ENCODE data around the gene BACE1. TPM values are rescaled to one million over a fixed set of nuclear protein-coding genes. Genes with fewer than 3 reads are reported as not detected.
"Not testable (repeated sequence)": the region's sequence is repeated elsewhere in the genome, so short reads cannot be mapped to it uniquely, and the experiment has no call there.

The BACE1 gene
- total and polyA plus RNA-seq, 4 donors: 34.8 to 99.5 (median 74.1) TPM

GRCh38 chr11:117284053-117284452 lies 32.0 kb downstream of the BACE1 start:
- H3K36me3 ChIP-seq (ENCODE audit: control insufficient read depth, insufficient read depth, low read length): peaks cover 44% of the 10 kb centered on the region
- WGBS (ENCODE audit: insufficient coverage): no CpG with 5 or more reads among the region's 2 CpGs
- H3K27ac ChIP-seq (ENCODE audit: low read depth, low read length): no peak overlapping the region

DNA sequence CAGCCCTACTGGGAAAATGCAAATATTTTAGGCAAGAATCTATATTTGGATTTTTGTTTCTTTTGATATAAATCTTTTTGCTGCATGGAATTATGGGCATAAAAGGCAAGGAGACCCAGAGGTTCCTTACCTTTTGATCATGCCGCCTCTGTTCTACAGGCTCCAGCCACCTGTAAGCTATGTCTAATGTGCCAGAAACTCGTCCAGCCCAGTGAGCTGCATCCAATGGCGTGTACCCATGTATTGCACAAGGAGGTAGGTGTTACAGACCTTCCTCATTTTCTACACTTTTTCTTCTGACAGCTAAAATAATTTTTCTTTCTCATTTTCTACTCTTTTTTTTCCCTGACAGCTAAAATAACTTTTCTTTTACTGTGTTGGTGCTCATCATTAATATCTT lies 33.1 kb downstream of the BACE1 start:
- peaks cover 40% of the 10 kb centered on the region for H3K36me3 ChIP-seq (ENCODE audit: control insufficient read depth, insufficient read depth, low read length)
- no peaks in the 10 kb centered on the region for H3K4me1 ChIP-seq (ENCODE audit: control insufficient read depth, insufficient read depth, low read length)
- no peak overlapping the region for H3K27ac ChIP-seq (ENCODE audit: low read depth, low read length)
- H3K4me3 ChIP-seq (ENCODE audit: low read depth, low read length): no peak overlapping the region
- no peak for DNase-seq (ENCODE audit: low read depth in 4 of 6, low spot score in 6 of 6)
- H3K9me3 ChIP-seq (ENCODE audit: control insufficient read depth, insufficient read depth, low read length): no peaks in the 10 kb centered on the region
- H3K27me3 ChIP-seq (ENCODE audit: control insufficient read depth, insufficient read depth, low read length): no peaks in the 10 kb centered on the region
- WGBS (ENCODE audit: insufficient coverage): 100% methylated on average over 1 of the region's 3 CpGs

More at GRCh38 chr11:117284053-117284452, 32.0 kb downstream of the BACE1 start:
- Histone ChIP-seq H3K9me3 (ENCODE audit: control insufficient read depth, insufficient read depth, low read length) (no peaks in the 10 kb centered on the region), H3K4me3 (ENCODE audit: low read depth, low read length) (no peak overlapping the region), H3K4me1 (ENCODE audit: control insufficient read depth, insufficient read depth, low read length) (no peaks in the 10 kb centered on the region), H3K27me3 (ENCODE audit: control insufficient read depth, insufficient read depth, low read length) (no peaks in the 10 kb centered on the region)
- DNase-seq (ENCODE audit: low read depth in 4 of 6, low spot score in 6 of 6): no peak

DNA sequence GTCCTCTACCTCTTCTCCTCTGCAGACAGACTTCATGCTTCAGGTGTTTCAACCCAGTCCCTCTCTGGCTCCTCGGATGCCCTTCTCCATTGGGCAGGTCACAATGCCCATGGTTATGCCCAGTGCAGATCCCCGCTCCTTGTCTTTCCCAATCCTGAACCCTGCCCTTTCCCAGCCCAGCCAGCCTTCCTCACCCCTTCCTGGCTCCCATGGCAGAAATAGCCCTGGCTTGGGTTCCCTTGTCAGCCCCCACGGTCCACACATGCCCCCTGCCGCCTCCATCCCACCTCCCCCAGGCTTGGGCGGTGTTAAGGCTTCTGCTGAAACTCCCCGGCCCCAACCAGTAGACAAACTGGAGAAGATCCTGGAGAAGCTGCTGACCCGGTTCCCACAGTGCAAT lies 34.2 kb downstream of the BACE1 start:
- no peaks in the 10 kb centered on the region for H3K27me3 ChIP-seq (ENCODE audit: control insufficient read depth, insufficient read depth, low read length)
- H3K36me3 ChIP-seq (ENCODE audit: control insufficient read depth, insufficient read depth, low read length): peaks cover 43% of the 10 kb centered on the region
- no peak overlapping the region for H3K4me3 ChIP-seq (ENCODE audit: low read depth, low read length)
- H3K9me3 ChIP-seq (ENCODE audit: control insufficient read depth, insufficient read depth, low read length): no peaks in the 10 kb centered on the region
- WGBS (ENCODE audit: insufficient coverage): 98% methylated on average over 7 of the region's 7 CpGs
- DNase-seq (ENCODE audit: low read depth in 4 of 6, low spot score in 6 of 6): no peak
- H3K27ac ChIP-seq (ENCODE audit: low read depth, low read length): no peak overlapping the region
- H3K4me1 ChIP-seq (ENCODE audit: control insufficient read depth, insufficient read depth, low read length): no peaks in the 10 kb centered on the region

- no peak overlapping the region for H3K27ac ChIP-seq (ENCODE audit: low read depth, low read length)
Observed at GRCh38 chr11:117281159-117281558, 34.9 kb downstream of the BACE1 start.

DNA sequence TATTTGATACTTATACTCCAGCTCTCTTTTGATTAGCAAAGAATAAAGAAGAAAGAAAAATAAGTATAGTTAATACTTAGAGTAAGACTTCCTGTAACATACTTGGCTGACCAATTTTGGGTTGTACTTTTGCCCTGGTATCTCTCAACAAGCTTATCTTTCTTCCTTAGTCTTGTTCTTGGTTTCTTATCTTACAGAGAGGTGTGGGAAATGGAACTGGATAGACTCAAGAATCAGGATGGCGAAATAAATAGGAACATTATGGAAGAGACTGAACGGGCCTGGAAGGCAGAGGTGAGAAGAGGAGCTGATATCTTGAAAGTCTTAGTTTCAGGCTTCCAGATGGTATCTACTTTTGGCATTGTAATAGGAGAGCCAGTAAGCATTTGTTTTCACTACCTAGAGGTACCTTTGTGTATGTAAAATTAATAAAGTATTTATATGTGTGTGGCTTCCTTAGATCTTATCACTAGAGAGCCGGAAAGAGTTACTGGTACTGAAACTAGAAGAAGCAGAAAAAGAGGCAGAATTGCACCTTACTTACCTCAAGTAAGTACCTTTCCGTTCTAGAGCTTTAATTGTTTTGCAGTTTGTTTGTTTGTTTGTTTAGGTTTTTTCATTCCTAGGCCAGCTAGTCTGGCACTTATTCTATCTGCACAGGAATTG lies 36.2 kb downstream of the BACE1 start:
- Histone ChIP-seq H3K27ac (ENCODE audit: low read depth, low read length) (no peak overlapping the region), H3K4me3 (ENCODE audit: low read depth, low read length) (no peak overlapping the region), H3K36me3 (ENCODE audit: control insufficient read depth, insufficient read depth, low read length) (peaks cover 44% of the 10 kb centered on the region), H3K4me1 (ENCODE audit: control insufficient read depth, insufficient read depth, low read length) (no peaks in the 10 kb centered on the region), H3K27me3 (ENCODE audit: control insufficient read depth, insufficient read depth, low read length) (no peaks in the 10 kb centered on the region), H3K9me3 (ENCODE audit: control insufficient read depth, insufficient read depth, low read length) (no peaks in the 10 kb centered on the region)
- 94% methylated on average over 2 of the region's 4 CpGs for WGBS (ENCODE audit: insufficient coverage)
- DNase-seq (ENCODE audit: low read depth in 4 of 6, low spot score in 6 of 6): no peak

More at GRCh38 chr11:117281159-117281558, 34.9 kb downstream of the BACE1 start:
- 100% methylated on average over 2 of the region's 6 CpGs for WGBS (ENCODE audit: insufficient coverage)
- Histone ChIP-seq H3K9me3 (ENCODE audit: control insufficient read depth, insufficient read depth, low read length) (no peaks in the 10 kb centered on the region), H3K36me3 (ENCODE audit: control insufficient read depth, insufficient read depth, low read length) (peaks cover 44% of the 10 kb centered on the region), H3K27me3 (ENCODE audit: control insufficient read depth, insufficient read depth, low read length) (no peaks in the 10 kb centered on the region), H3K4me3 (ENCODE audit: low read depth, low read length) (no peak overlapping the region), H3K4me1 (ENCODE audit: control insufficient read depth, insufficient read depth, low read length) (no peaks in the 10 kb centered on the region)
- no peak for DNase-seq (ENCODE audit: low read depth in 4 of 6, low spot score in 6 of 6)

DNA sequence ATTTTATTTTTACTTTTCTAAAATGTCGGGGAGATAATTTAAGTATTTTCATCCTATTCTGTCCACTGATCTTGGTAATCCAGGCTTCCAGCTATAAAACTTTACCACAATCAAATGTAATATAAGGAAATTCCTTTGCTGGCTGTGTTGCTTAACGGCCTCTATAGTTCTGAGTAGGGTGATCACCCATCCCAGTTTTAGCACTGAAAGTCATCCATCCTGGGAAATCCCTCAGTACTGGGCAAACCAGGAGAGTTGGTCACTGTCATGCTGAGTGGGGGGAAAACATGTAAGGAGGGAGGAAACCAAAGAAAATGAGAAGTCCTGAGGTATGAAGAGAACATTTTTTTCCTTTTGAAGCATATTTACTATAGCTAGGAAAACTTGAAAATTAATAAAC lies 37.7 kb downstream of the BACE1 start:
- Histone ChIP-seq H3K27me3 (ENCODE audit: control insufficient read depth, insufficient read depth, low read length) (no peaks in the 10 kb centered on the region), H3K27ac (ENCODE audit: low read depth, low read length) (no peak overlapping the region), H3K4me3 (ENCODE audit: low read depth, low read length) (no peak overlapping the region), H3K36me3 (ENCODE audit: control insufficient read depth, insufficient read depth, low read length) (peaks cover 38% of the 10 kb centered on the region), H3K9me3 (ENCODE audit: control insufficient read depth, insufficient read depth, low read length) (no peaks in the 10 kb centered on the region), H3K4me1 (ENCODE audit: control insufficient read depth, insufficient read depth, low read length) (no peaks in the 10 kb centered on the region)
- WGBS (ENCODE audit: insufficient coverage): 60% methylated on average over 1 of the region's 2 CpGs
- no peak for DNase-seq (ENCODE audit: low read depth in 4 of 6, low spot score in 6 of 6)

DNA sequence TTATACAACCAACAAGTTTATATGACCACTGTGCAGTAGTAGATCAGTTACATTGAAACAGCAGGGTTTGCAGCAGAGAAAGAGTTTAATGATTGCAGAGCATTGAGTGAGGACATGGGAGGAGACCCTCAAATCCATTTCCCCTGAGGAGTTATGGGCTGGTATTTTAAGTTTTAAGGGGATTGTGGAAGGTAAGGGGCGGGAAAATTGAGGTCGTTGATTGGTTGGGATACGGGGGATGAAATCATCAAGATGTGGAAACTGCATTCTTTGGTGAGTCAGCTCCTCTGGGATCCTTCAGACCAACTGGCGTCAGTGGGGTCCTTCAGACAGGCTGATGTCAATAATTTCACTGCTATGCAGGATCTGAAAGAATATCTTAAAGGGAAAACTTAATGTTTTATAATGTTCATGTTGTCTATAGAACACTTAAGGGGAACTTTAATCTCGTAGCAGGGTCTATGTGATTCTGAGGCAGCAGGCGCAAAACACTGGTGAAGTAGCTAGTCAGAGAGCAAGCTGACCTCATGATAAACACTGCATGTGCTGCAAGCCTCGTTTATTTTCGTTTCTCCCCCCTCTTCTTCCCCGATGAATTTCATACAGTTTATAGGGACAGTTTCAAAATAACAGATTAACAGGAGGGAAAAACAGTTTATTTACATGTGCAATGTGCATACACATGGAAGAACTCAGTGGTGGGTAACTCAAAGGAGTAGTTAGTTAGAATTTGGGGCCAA lies 42.3 kb downstream of the BACE1 start:
- H3K4me1 ChIP-seq (ENCODE audit: control insufficient read depth, insufficient read depth, low read length): no peaks in the 10 kb centered on the region
- H3K9me3 ChIP-seq (ENCODE audit: control insufficient read depth, insufficient read depth, low read length): no peaks in the 10 kb centered on the region
- H3K36me3 ChIP-seq (ENCODE audit: control insufficient read depth, insufficient read depth, low read length): peaks cover 17% of the 10 kb centered on the region
- no peak overlapping the region for H3K4me3 ChIP-seq (ENCODE audit: low read depth, low read length)
- WGBS (ENCODE audit: insufficient coverage): 88% methylated on average over 6 of the region's 9 CpGs
- H3K27me3 ChIP-seq (ENCODE audit: control insufficient read depth, insufficient read depth, low read length): no peaks in the 10 kb centered on the region
- DNase-seq (ENCODE audit: low read depth in 4 of 6, low spot score in 6 of 6): no peak
- no peak overlapping the region for H3K27ac ChIP-seq (ENCODE audit: low read depth, low read length)

DNA sequence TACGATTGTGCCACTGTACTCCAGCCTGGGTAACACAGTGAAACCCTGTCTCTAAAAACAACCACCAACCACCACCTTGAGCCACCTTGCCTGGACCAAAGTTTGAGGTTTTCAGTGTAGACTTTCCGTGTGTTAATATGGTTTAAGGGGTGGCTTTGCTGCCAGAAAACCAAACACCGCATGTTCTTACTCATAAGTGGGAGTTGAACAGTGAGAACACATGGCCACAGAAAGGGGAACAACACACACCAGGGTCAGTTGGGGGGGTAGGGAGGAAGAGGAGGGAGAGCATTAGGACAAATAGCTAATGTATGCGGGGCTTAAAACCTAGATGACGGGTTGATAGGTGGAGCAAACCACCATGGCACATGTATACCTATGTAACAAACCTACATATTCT lies 43.9 kb downstream of the BACE1 start:
- WGBS (ENCODE audit: insufficient coverage): 94% methylated on average over 3 of the region's 5 CpGs
- peaks cover 14% of the 10 kb centered on the region for H3K36me3 ChIP-seq (ENCODE audit: control insufficient read depth, insufficient read depth, low read length)

DNA sequence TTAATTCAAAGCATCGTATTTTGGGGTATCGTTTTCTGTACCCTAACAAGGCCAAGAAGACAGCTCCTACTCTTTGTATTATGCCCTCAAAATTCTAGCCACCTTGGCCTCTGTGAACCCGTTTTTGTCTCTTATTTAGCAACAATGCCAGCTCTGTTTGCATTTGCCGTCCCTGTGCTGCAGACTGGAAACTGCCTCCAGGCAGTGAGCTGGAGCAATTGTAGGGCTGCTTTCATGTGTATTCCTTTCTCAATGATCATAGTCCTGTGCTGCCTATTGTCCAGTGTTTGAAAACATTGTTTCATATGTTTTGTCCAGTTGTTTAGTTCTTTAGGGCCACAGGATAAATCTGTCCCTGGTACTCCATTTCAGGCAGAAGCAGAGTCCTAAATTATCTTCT lies 44.8 kb downstream of the BACE1 start:
- Histone ChIP-seq H3K4me3 (ENCODE audit: low read depth, low read length) (no peak overlapping the region), H3K4me1 (ENCODE audit: control insufficient read depth, insufficient read depth, low read length) (no peaks in the 10 kb centered on the region), H3K36me3 (ENCODE audit: control insufficient read depth, insufficient read depth, low read length) (peaks cover 16% of the 10 kb centered on the region), H3K9me3 (ENCODE audit: control insufficient read depth, insufficient read depth, low read length) (no peaks in the 10 kb centered on the region), H3K27me3 (ENCODE audit: control insufficient read depth, insufficient read depth, low read length) (no peaks in the 10 kb centered on the region), H3K27ac (ENCODE audit: low read depth, low read length) (no peak overlapping the region)
- 73% methylated on average over 4 of the region's 4 CpGs for WGBS (ENCODE audit: insufficient coverage)
- no peak for DNase-seq (ENCODE audit: low read depth in 4 of 6, low spot score in 6 of 6)

More for the DNA sequence above, 43.9 kb downstream of the BACE1 start:
- H3K9me3 ChIP-seq (ENCODE audit: control insufficient read depth, insufficient read depth, low read length); DNase-seq (ENCODE audit: low read depth in 4 of 6, low spot score in 6 of 6); H3K27me3 ChIP-seq (ENCODE audit: control insufficient read depth, insufficient read depth, low read length); H3K4me3 ChIP-seq (ENCODE audit: low read depth, low read length); H3K27ac ChIP-seq (ENCODE audit: low read depth, low read length); H3K4me1 ChIP-seq (ENCODE audit: control insufficient read depth, insufficient read depth, low read length): not testable (repeated sequence)

GRCh38 chr11:117269856-117270255 lies 46.2 kb downstream of the BACE1 start:
- peaks cover 16% of the 10 kb centered on the region for H3K36me3 ChIP-seq (ENCODE audit: control insufficient read depth, insufficient read depth, low read length)
- H3K9me3 ChIP-seq (ENCODE audit: control insufficient read depth, insufficient read depth, low read length): no peaks in the 10 kb centered on the region
- DNase-seq (ENCODE audit: low read depth in 4 of 6, low spot score in 6 of 6): no peak
- WGBS (ENCODE audit: insufficient coverage): no CpG with 5 or more reads among the region's 2 CpGs
- H3K27ac ChIP-seq (ENCODE audit: low read depth, low read length): no peak overlapping the region
- H3K27me3 ChIP-seq (ENCODE audit: control insufficient read depth, insufficient read depth, low read length): no peaks in the 10 kb centered on the region
- no peaks in the 10 kb centered on the region for H3K4me1 ChIP-seq (ENCODE audit: control insufficient read depth, insufficient read depth, low read length)
- no peak overlapping the region for H3K4me3 ChIP-seq (ENCODE audit: low read depth, low read length)

Measured in spinal cord (tissue), 10 donors.